Measurements from ENCODE around the gene ABCA2. TPM values are rescaled to one million over a fixed set of nuclear protein-coding genes. Genes with fewer than 3 reads are reported as not detected.

Gene ABCA2
- total RNA-seq, 1 experiment from 2014 or later, result 22.4 TPM

DNA sequence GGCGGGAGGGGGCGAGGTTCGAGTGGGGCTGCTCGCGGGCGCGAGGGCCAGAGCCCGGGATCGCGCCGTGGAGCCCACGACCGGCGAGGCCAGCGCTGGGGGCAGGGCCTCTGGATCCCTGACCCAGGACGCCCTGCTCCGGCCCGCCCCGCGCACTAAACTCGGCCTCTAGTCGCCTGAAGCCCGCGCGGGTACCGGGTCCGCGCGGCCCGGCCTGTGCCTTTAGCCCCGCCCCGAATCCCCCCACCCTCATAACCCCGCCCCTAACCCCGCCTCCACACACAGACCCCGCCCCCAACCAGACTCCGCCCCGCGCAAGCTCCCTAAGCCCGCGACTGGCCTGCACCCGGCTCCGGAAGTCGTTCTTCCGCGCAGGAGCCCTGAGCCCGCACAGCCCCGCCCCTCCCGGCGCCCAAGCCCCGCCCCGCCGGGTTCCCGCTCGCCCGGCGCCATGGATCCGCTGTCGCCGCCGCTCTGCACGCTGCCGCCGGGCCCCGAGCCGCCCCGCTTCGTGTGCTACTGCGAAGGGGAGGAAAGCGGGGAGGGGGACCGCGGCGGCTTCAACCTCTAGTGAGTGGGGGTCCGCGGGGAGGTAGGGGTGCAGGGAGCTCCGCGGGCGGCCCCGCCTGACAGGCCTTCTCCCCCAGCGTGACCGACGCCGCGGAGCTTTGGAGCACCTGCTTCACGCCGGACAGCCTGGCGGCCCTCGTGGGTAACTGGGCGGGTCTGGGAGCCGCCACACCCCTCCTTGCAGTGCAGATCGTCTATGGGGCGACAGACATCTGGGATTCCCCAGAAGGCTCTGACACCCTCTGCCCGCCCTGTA is 35.8 kb downstream of the ABCA2 start, which contains the start of gene PAXX:
PAXX (plus strand) TSS at position 430 of the 826 bp plus-strand sequence; CDS start at position 452, 22 bp downstream.
- no CpG with 5 or more reads among the region's 92 CpGs for WGBS (ENCODE audit: extremely low coverage, insufficient read length, low lambda C conversion rate)
- no peak within 1 kb of the TSS for H3K27ac Mint-ChIP-seq
- no peaks in the 10 kb centered on the region for H3K79me2 ChIP-seq (ENCODE audit: insufficient read depth, low read length)

More for the DNA sequence above, 35.8 kb downstream of the ABCA2 start, which contains the start of gene PAXX:
- Histone ChIP-seq H3K27me3 (ENCODE audit: insufficient read depth, low read length) (no peaks in the 10 kb centered on the region), H2AK5ac (ENCODE audit: insufficient read length, low read length) (no peak within 1 kb of the TSS), H2BK120ac (ENCODE audit: low read depth, low read length, poor library complexity, severe bottlenecking) (no peak within 1 kb of the TSS), H3K56ac (ENCODE audit: insufficient read length, low read depth, low read length) (no peak within 1 kb of the TSS), H4K5ac (ENCODE audit: insufficient read length, low read depth, low read length) (no peak within 1 kb of the TSS), H3K27ac (ENCODE audit: insufficient read length, low read depth, low read length) (no peak within 1 kb of the TSS), H2BK20ac (ENCODE audit: low read depth, low read length, poor library complexity, severe bottlenecking) (no peak within 1 kb of the TSS), H3K23me2 (ENCODE audit: insufficient read length, low read depth, low read length, poor library complexity, severe bottlenecking) (peaks cover 6% of the 10 kb centered on the region), H4K20me1 (ENCODE audit: control insufficient read depth, insufficient read depth, insufficient read length) (no peaks in the 10 kb centered on the region), H3K79me1 (ENCODE audit: insufficient read depth, low read depth, low read length, poor library complexity, severe bottlenecking) (no peaks in the 10 kb centered on the region), H2BK5ac (ENCODE audit: insufficient read length, low read length) (no peak within 1 kb of the TSS), H3K23ac (ENCODE audit: insufficient read length, low read depth, low read length) (no peak within 1 kb of the TSS), H3K14ac (ENCODE audit: insufficient read depth, low read length) (0 out of 2 replicates have a peak within 1 kb of the TSS, but pooled peaks have one; percentile 29), H2BK12ac (ENCODE audit: insufficient read length, low read depth, low read length) (no peak within 1 kb of the TSS), H3K18ac (ENCODE audit: insufficient read length, low read depth, low read length) (no peak within 1 kb of the TSS), H3K4me1 (ENCODE audit: insufficient read depth, low read length) (no peaks in the 10 kb centered on the region), H4K91ac (ENCODE audit: insufficient read length, low read depth, low read length) (no peak within 1 kb of the TSS), H3K4me2 (ENCODE audit: insufficient read depth, insufficient read length, low read length) (peak within 1 kb of the TSS; percentile 66), H3T11ph (ENCODE audit: low read length) (no peak within 1 kb of the TSS), H4K8ac (replicated peaks; ENCODE audit: insufficient read length, low read depth, low read length) (no peak within 1 kb of the TSS), H2BK15ac (ENCODE audit: low read depth, low read length) (no peak within 1 kb of the TSS), H3K9me3 (ENCODE audit: control insufficient read depth, low read depth, low read length) (no peaks in the 10 kb centered on the region), H3K9ac (ENCODE audit: extremely low read depth, insufficient read length, low read length) (peak within 1 kb of the TSS; percentile 40), H3K4ac (ENCODE audit: low read depth, low read length) (no peak within 1 kb of the TSS), H2AFZ (ENCODE audit: low read length) (no peak within 1 kb of the TSS)
- Mint-ChIP-seq H3K27me3 (ENCODE audit: low read depth) (peaks cover 26% of the 10 kb centered on the region), H3K9me3 (peaks cover 9 to 10% of the 10 kb centered on the region in 2 experiments; a peak in 3 of 5 replicates), H3K4me3 (peak within 1 kb of the TSS; percentile 81 to 89), H3K36me3 (ENCODE audit: insufficient read depth in 1 of 3, low read depth in 3 of 3) (peaks cover 2 to 8% (median 2%) of the 10 kb centered on the region in 3 experiments; a peak in 5 of 7 replicates), H3K4me1 (peaks cover 6 to 7% of the 10 kb centered on the region in 2 experiments)
- peak; percentile 93 for DNase-seq
- no peak for TF ChIP-seq CTCF (conservative IDR thresholded peaks at IDR 0.05)

Measured in H9 (cell line).